CD4-positive, alpha-beta T cell treated with Interleukin-17A for 4 hours (primary cell): ENCODE data around the gene TMEM181.
"Not testable (repeated sequence)": the region's sequence is repeated elsewhere in the genome, so short reads cannot be mapped to it uniquely, and the experiment has no call there.

ENCODE experiments used
- DNase-seq: peaks from one replicate; pipeline ENCODE4 v3.0.0-alpha.2; 2020; ENCODE audit warnings: mixed read lengths

The TMEM181 gene, protein sequence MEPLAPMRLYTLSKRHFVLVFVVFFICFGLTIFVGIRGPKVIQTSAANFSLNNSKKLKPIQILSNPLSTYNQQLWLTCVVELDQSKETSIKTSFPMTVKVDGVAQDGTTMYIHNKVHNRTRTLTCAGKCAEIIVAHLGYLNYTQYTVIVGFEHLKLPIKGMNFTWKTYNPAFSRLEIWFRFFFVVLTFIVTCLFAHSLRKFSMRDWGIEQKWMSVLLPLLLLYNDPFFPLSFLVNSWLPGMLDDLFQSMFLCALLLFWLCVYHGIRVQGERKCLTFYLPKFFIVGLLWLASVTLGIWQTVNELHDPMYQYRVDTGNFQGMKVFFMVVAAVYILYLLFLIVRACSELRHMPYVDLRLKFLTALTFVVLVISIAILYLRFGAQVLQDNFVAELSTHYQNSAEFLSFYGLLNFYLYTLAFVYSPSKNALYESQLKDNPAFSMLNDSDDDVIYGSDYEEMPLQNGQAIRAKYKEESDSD

DNA sequence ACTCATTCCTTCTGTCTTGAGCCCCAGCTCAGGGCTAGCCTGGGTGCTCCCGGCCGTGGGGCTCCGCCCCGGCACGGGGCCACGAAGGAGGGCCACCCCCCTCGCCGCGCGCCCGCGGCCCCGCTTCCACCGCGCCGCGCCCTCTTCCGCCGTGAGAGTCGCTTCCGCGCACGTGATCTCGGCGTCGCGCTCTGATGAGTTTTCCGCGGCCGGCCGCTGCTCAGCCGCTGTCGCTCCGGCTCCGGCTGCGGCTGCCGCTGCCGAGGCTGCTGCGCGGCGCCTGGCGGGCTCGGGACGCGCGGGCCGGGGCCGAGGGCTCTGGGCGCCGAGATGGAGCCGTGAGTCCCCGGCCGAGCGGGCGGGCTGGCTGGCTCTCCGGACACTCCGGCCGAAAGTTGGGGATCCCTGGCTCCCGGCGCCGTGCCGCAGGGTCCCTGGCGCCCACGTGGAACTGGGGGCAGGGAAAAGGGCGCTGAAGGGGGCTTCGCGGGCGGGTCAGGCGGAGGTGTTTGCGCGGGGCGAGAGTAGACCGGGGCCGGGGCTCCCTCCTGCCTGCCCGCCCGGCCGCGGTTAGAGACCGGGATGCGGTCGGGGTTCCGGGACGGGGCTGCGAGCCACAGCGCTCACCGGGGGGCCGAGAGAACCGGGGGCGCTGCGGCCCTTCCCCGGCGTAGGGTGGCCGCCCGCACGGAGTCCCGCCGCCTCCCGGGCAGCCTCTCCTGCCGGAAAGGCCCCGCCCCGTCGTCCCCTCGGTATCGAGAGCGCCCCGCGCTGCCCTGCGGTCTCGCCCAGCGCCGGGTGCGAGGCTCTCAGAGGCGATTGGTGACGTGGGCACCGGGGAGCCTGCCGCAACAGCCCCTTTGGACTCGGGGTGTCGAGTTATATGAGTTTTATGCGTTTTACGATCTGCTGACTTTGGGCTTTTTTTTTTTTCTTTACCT, at the start of gene TMEM181:
Gene TMEM181 (plus strand): TSS at position 197 of the 941 bp plus-strand sequence. CDS start 134 bp downstream, at position 331.
- DNase-seq, result peak; percentile 90

DNA sequence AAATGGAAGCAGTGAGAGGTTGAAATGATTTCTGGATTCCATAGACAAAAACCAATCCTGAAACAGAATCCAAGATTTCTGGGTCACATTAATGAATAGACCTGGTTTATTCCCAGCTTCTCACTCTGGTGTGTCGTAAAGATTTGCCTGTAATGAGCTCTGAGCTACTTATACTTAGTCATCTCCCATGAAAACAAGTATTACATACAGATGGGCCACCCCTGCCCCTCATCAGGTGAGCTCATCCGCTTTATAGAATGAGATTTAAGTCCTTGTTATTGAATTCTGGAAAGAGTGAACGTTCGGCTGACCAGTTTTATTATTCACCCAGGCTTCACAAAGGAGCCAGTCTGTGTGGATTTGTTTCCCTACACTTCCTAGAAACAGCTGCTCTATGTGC, 47.1 kb upstream of the TMEM181 start:
- DNase-seq, result no peak

DNA sequence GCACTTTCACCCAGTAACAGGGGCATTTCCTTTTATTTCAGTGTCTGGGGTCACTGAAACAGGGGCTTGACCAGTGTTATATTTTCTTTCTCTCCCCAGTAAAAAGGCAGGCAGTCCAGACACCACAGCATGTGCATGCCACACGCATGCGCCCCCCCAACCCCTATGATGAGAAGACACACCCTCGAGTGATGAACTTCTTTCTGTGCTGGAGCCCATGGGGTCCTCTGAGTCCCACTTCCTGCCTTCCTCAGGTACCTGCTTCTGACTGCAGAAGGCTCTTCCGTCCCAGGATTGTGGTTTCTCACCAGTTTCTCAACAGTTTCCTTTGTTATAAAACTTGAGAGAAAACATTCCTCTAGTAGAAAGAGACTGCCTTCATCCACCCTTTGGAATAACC, 45.7 kb upstream of the TMEM181 start:
- peak; percentile 19 for DNase-seq

DNA sequence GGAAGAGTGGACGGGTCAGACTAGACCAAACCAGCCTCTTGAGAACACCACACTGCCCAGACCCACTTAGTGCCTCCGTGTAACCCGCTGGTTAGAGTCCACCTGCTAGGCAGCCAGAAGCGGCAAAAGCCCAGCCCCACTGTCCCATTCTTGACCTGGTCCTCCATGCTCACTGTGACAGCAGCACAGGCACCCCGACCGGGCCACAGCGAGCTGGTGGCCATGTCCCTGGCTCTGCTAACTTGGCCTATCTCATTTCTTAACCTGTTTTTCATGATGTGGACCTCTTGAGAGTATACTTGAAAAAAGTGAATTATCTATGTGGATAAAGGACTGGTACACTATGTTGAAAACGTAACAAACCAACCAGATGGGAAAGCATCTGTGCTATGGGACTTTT, 44.9 kb upstream of the TMEM181 start:
- DNase-seq, result no peak

DNA sequence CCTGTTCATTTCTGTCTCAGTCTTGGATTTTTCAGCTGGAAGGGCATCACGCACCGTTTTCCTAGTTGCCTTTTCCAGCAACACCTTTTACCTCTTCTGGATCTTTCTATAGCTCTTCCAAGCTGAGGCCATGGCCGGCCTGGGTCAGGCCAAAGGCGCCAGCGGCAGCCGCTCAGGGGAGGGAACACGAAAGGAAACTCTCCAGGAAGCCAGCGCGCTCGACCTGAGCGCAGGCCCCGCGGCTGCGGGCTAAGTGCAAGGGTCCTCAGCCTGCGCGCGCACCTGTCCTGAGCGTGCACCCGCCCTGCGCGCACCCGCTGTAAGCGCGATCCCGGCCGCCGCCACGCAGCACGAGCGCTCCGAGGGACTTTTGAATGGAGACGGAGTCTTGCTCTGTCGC, 43.8 kb upstream of the TMEM181 start:
- no peak for DNase-seq

DNA sequence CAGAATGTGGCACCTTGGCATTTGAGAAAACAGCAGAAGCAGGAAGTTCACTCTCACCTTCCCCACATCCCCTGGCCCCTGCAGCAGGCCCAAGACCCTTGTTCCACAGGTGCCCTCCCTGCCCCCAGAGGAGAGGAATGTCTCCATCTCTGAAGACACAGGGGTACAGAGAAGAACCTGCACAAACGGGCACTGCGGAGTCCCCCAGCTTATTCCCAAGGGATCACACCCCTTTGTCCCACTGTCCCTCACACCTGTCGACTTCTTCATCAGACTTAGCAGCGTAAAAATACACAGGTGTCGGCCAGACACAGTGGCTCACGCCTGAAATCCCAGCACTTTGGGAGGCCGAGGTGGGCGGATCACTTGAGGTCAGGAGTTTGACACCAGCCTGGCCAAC, 42.9 kb upstream of the TMEM181 start:
- DNase-seq, result no peak

DNA sequence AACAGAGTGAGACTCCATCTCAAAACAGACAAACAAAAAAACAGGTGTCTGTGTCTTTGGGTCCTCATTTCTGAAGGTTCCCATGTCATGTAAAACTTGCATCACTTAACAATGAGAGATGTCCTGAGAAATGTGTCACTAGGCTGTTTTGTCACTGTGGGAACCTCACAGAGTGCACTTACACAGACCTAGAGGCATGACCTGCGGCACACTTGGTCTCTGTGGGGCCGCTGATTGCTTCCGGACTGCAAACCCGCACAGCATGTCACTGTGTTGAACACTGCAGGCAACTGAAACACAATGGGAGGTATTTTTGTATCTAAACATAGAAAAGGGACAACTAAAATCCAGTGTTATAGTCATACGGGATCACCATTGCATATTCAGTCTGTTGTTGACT, 42.3 kb upstream of the TMEM181 start:
- DNase-seq, result no peak

DNA sequence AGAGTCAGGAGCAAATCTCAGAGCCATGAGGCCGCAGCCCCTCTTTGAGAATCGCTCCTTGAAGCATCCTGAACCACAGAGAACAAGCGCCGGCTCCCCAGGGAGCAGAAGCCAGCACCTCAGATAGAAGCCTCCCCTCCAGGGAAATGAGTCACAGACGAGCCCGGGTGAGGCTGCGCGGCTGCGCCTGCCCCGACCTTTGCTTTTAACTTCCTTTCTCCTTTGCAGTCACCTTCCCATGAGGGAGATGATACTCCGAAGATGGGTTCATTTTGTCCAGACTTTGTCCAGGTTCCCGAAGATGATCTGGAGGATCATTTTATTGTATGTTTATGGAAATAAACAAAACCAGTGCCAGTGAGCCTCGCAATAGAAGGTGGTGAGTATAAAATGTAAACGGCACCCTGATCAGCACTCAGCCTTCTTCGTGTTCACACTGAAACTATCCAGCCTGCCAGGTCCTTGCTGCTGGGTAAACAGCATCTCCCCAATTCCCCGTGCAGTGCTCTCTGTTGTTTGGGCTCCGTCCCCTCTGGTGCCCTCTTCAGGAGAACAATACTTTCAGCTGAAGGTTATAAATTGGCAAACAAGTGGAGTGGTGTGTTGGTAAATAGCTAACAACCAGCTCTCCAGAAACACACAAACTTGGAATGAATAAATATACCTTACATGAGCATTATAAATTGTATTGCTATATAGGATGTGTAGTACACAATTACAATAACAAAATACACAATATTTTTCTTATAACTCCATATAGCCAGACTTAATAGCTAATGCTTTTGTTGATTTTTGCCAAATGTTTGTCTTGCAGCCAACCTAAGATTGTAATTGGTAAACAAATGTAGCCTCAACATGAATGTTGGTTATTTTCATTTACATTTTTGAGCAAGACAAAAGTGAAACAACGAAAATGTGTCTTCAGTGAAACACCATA, 41.4 kb upstream of the TMEM181 start:
- peak; percentile 66 for DNase-seq

DNA sequence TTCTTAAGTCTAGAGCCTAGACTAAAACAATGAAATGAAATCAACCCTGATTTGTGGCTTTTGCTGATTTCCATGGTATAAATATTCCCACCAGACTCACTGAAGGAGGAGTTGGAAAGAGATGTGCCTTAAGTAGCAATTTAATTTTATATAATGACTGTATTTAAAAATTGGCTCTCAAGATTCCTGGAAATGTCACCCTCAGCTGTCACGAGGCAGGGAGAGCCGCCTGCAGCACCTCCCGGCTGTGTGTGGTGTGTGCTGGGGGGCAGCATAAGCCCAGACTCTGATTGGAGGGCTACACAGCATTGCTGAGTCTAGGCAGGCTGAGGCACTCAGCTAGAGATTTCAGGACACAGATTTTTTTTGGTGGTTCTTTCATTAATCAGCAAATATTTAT, 40.6 kb upstream of the TMEM181 start:
- no peak for DNase-seq

DNA sequence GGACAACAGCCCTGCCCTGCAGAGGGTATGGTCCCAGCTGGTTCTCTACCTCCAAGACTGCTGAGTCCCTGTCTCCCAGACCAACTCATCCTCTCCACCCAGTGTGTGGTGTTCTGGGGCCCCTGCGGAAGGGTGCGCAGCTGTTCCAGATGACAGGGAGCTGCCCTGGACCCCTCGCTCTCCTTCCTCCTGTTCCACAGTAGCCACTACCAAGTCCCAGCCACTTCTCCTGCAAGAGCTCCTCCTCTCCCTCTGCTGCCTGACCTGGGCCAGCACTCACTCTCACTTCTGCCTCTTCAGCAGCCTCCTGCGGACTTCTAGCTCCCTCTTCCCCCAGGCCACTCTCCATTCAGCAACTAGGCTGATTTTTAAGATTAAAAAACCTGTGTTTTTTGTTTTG, 40.1 kb upstream of the TMEM181 start:
- DNase-seq, result no peak

DNA sequence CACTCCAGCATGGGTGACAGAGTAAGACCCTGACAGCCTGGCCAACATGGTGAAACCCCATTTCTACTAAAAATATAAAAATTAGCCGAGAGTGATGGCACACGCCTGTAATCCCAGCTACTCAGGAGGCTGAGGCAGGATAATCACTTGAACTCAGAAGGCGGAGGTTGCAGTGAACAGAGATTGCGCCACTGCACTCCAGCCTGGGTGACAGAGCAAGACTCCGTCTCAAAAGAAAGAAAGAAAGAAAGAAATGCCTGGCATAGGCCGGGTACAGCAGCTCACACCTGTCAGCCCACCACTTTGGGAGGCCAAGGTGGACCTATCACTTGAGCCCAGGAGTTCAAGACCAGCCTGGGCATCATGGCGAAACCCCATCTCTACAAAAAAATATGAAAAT, 38.9 kb upstream of the TMEM181 start:
- DNase-seq, result not testable (repeated sequence)

DNA sequence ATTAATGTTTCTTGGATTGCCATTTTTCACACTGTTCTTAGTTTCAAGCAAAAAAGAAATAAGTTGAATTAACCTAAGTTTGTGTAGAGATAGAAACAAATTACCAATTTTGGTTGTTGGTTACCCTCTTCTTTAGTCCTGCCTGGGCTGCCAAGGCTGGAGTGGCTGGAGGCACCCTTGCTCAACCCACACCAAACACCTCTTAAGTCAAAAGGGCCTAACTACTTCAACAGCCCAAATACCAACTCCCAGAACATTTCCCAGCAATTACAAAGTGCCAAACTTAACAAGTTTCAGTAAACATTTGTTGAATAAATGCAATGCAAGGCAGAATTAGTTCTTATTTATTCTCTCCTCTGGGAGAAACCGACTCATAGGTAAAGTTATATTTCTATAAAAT, 38.1 kb upstream of the TMEM181 start:
- no peak for DNase-seq

DNA sequence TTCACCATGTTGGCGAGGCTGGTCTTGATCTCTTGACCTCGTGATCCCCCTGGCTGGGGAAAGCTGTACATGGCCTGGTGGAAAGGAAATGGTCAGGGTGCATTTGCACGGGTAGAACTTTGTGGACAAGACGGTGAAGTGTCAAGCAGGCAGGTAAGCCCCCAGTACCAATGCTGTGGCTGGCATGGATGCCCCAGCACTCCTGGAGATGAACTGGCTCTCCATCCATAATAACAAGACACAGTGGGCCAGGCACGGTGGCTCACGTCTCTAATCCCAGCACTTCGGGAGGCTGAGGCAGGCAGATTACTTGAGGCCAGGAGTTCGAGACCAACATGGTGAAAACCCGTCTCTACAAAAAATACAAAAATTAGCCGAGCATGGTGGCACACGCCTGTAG, 37.3 kb upstream of the TMEM181 start:
- no peak for DNase-seq

DNA sequence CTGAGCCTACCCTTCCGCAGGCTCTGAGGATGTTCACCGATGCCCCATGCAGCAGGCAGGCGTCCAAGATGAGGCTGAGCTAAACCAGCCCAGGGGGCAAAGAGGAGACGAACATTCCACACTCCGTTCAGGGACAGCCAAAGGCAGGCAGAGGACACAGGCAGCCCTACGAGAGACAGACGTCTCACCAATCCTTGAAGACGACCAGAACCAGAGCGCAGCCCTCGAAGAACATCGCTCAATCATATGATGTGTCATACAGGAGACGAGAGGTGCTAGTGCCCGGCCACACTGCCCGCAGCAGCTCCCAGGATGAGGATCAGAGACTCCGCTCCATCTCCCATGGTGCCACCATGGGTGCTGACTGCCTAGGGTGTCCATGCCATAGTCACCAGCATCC, 35.6 kb upstream of the TMEM181 start:
- DNase-seq, result no peak

DNA sequence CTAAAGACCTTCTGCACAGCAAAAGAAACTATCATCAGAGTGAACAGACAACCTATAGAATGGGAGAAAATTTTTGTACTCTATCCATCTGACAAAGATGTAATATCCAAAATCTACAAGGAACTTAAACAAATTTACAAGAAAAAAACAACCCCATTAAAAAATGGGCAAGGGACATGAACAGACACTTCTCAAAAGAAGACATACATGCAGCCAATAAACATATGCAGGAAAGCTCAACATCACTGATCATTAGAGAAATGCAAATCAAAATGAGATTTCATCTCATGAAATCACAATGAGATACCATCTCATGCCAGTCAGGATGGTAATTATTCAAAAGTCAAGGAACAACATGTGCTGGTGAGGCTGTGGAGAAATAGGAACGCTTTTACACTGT, 32.0 kb upstream of the TMEM181 start:
- not testable (repeated sequence) for DNase-seq

DNA sequence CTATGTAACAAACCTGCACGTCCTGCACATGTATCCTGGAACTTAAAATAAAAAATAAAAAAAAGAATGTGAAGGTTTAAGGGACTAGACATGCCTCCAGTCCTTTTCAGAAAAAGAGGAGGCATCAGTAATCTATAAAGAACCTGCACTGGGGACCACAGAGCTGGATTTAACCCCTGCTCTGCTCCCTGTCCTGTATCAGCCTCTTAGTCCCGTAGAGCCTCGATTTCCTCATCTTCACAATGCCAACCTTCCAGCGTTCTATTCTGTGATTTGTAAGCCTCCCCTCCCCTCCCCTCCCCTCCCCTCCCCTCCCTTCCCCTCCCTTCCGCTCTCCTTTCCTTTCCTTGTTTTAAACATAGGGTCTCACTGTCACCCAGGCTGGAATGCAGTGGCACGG, 31.1 kb upstream of the TMEM181 start:
- no peak for DNase-seq

DNA sequence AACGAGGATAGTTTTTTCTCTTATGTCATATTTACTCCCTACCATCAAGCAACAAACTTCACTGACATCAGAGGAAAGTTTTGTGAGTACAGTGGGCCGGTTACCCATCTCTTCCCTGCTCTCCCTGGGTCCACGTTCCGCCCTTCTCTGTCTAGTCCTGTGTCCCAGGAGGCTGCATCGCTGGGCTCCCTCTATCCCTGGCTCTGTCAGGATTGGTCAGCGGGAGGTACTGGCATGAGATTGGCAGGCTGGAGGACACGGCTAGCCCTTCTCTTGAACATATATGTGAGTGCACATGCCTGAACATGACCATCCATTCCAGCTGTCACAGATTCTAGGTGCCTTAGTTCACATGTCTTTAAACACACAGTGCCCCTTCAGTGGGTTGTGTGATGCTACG, 30.3 kb upstream of the TMEM181 start:
- DNase-seq, result no peak

DNA sequence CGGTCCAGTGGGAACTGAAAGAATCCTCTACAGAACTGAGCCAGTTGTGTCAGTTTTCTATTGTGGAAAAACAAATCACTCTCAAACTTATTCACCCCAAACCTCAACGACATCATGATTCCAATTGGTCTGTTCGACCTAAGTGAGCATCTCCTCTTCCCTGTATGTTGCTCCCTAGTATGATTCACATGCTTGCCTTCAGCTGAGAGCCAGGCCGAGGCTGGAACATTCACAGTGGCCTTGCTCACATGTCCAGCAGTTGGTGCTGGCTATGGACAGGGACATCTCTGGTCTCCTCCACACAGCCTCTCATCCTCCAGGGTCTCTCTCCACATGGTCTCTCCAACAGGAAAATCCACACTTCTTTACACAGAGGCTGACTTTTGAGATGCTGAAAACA, 28.3 kb upstream of the TMEM181 start:
- DNase-seq, result no peak

DNA sequence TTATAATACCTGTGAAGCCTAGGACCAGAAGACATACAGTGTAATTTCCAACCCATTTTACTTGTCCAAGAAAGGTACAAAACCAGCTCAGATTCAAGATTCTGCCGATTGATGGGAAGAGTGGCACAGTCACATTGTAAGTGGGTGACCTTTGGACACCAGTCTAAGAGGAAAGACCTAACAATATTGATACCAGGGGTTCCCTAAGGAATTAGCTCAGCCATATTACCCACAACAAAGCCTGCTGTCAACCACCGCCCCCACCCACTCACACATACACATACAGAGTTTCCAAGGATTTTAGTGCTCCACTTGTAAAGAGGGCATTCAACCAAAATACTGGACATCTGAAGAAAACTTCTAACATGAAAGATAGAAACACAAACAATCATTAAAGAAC, 27.9 kb upstream of the TMEM181 start:
- DNase-seq, result no peak

DNA sequence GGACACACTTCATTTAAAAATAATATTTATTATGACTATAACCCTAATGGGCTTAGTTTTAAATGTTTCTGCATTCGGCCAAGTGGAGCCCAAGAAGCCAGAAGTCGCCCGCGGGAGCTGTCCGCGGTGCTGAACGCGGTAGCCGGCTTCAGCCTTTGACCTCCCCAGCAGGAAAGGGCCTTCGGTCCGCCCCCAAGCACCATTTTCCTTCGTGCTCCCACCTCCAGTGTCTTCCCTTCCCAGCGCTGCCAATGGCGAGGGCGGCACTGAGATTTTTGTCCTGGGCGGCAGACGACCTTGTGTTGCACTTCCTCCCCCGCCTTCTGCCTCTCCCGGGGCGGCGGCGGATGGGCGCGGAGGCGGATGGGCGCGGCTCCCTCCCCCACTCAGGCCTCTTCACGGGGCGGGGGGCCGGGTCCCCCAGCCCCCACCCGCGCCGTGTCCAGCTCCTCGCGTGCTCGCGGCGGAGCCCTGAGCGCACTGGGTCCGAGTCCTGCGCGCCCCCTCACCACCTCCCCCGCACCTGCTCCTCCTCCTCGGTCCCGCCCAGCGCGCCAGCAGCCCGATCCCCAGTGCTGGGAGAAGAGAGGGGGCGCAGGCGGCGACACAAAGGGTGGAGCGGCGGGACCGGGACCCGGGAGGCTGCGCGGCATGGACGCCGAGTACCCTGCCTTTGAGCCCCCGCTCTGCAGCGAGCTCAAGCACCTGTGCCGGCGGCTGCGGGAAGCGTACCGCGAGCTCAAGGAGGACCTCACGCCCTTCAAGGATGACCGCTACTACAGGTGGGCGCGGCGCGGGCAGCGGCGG, 23.6 kb upstream of the TMEM181 start:
- peak; percentile 78 for DNase-seq

DNA sequence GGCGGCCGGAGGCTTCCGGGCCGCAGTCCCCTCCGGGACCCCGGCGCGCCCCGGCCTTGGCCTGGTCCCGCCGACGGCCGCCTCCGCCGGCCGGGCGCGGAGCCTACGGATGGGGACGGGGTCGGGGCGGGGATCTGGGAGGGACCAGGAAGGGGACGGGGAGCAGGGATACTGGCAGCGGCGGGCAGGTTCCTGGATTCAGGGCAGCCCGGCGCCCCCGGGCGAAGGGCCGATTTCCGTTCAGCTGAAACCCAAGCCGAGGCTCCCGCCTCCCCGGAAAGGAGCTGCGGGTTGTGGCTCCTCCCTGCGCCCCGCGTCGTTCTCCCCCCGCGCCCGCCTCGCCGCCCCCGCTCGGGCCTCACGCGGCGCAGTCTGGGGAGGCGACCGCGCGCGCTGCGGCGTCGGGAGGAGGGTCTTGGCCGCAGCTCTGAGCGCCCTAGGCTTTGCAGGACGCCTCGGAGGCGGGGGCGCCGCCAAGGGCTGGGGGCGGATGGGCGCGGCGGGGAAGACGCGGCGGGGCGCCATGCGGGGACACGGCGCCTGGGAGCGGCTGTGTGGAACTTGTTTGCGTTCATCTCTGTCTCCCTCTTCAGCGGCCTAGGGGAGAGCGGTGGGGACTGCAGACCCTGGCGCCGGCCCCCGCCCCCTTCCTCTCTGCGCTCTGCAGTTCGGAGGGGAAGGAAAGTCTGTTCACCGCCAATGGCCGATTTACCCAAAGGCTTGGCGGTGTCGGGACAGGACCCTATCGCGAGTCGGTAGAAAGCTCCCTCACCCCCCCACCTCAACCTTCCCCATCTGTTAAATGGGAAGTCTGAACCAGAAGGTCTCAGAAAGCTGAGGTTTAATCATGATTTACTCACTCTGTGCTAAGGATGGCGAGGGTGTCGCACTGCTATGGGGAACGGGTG, 22.7 kb upstream of the TMEM181 start:
- DNase-seq, result peak; percentile 20
